PFSK-1 (cell line): ENCODE measurements around the gene SMKR1.

Experiments used
- POLR2AphosphoS5 ChIP-seq: IDR thresholded peaks from 2 replicates; pipeline ENCODE4 v1.6.1; 2012; ENCODE audit warnings: low read depth, mild to moderate bottlenecking, control low read depth, low read length, moderate library complexity
- TAF1 ChIP-seq: IDR thresholded peaks from 2 replicates; pipeline ENCODE4 v1.6.1; 2012; ENCODE audit warnings: low read length, control low read depth, borderline replicate concordance; ENCODE audit not compliant: insufficient read depth

GRCh38 chr7:129560831-129561230, 58.5 kb downstream of the SMKR1 start:
- no peak for TF ChIP-seq POLR2AphosphoS5
- TF ChIP-seq TAF1: no peak
